Measurements from ENCODE around the gene MYEOV. TPM values are rescaled to one million over a fixed set of nuclear protein-coding genes. Genes with fewer than 3 reads are reported as not detected.

The MYEOV gene
- total RNA-seq, 4 donors from 2014 or later = 0.55 to 1.1 TPM; not detected in 2

DNA sequence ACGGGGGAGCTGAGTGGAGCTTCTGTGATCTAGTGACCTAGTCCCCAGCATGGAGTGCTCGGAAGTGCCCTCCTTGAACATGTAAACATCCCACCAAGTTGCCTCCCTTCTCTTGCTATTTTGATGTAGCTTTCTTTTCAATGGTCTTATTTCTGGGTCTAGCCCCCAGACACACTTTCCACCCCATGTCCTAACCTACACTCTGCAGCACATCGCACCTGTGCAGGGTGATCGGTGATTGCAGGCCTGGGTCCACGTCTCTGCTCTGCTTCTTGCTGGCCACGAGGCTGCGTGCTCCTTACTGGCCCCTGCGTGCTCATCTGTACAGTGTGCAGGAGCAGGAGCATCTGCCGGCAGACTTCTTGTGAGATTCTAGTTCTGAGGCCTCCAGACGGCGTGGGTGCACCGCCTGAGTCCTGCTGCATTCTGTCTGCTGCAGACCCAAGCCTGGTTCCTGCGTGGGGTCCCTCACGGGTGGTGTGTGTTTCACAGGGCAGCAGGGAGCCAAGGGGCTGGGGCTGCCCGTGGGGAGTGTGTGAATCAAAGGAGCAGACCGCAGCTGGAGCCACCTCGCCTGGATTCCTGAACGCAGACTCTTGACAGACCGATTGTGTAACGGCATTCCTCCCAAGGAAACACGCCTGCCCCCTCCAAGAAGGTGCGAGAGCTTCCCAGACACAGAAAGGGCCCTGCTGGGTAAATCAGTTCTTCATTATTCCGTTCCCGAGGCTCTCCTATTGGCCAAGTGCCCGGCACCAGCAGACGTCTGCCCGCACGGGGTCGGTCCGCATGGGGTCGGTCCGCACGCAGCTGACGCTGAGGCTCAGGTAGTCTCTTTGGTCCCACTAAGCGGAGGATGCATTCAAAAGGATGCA lies 44.4 kb upstream of the MYEOV start:
- TF ChIP-seq, protein P1, sequence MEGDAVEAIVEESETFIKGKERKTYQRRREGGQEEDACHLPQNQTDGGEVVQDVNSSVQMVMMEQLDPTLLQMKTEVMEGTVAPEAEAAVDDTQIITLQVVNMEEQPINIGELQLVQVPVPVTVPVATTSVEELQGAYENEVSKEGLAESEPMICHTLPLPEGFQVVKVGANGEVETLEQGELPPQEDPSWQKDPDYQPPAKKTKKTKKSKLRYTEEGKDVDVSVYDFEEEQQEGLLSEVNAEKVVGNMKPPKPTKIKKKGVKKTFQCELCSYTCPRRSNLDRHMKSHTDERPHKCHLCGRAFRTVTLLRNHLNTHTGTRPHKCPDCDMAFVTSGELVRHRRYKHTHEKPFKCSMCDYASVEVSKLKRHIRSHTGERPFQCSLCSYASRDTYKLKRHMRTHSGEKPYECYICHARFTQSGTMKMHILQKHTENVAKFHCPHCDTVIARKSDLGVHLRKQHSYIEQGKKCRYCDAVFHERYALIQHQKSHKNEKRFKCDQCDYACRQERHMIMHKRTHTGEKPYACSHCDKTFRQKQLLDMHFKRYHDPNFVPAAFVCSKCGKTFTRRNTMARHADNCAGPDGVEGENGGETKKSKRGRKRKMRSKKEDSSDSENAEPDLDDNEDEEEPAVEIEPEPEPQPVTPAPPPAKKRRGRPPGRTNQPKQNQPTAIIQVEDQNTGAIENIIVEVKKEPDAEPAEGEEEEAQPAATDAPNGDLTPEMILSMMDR (IDR thresholded peaks at IDR 0.05) = no peak
- TF ChIP-seq POLR2AphosphoS5 (IDR thresholded peaks at IDR 0.05) (no peak), EP300 (IDR thresholded peaks at IDR 0.05; ENCODE audit: low read depth) (no peak), POLR2A (IDR thresholded peaks at IDR 0.05) (no peak)
- no peak for DNase-seq
- Histone ChIP-seq H3K27me3 (no peaks in the 10 kb centered on the region), H3K27ac (no peak overlapping the region), H3K4me1 (no peaks in the 10 kb centered on the region), H3K4me3 (no peak overlapping the region), H3K36me3 (no peaks in the 10 kb centered on the region), H3K9me3 (peaks cover 5 to 7% of the 10 kb centered on the region in 2 donors)
- in situ Hi-C loops (cut with MboI; ENCODE audit: low pct_ligation_motif_present in 1 of 4, low pct_unique_long_range_greater_than_20kb in 1 of 4, low sequenced_read_pairs in 3 of 4) = loop anchor here in 1 of 4 donors (25.0 kb wide), 1 partner anchor 112 kb away; no protein-coding TSS in a partner anchor
- intact Hi-C loops (cut with DNase I; ENCODE audit: low total_unique reads) = no loop called here
- WGBS, 2 donors (ENCODE audit: low coverage in 1 of 2) = 65 to 75% methylated on average over 4 to 29 of the region's 35 CpGs

DNA sequence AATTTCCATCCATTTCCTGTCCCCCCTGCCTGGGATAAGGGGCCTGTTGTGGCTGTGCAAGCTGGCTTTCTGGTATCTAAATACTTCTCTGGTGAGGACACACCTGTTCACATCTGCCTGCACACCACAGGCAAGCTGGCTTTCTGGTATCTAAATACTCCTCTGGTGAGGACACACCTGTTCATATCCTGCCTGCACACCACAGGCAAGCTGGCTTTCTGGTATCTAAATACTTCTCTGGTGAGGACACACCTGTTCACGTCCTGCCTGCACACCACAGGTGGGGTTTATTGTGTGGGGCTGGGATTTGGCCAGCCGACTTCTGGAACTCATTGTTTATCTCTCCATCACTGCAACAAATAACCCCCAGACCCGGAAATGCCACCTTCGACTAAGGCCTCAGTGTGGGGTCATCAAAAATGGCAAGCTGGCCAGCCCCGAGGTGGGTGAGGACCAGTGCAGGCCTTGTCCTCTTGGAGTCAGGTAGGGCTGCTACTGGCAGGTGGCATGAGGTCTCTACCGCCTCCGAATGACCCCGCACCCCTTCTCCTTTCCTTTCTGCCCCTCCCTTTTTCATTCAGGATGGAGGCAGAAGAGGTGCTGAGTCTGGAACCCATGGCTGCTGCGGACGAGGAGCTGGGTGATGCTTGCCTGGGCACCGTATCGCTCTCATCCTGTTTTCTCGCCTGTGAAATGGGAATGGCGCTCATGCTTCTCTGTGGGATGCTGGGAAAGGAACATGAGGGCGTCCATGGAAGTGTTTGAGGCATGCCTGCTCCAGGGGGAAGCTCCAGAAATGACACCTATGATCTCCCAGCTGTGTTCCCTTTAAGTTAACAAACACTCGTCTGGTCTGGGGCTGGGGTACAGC lies 43.5 kb upstream of the MYEOV start:
- Histone ChIP-seq H3K4me1 (no peaks in the 10 kb centered on the region), H3K36me3 (no peaks in the 10 kb centered on the region), H3K4me3 (no peak overlapping the region), H3K9me3 (peaks cover 5 to 7% of the 10 kb centered on the region in 2 donors), H3K27ac (no peak overlapping the region), H3K27me3 (no peaks in the 10 kb centered on the region)
- TF ChIP-seq POLR2AphosphoS5 (IDR thresholded peaks at IDR 0.05) = peak in 1 of 3 donors; percentile 24
- TF ChIP-seq POLR2A (IDR thresholded peaks at IDR 0.05) = no peak
- TF ChIP-seq EP300 (IDR thresholded peaks at IDR 0.05; ENCODE audit: low read depth) = no peak
- TF ChIP-seq, protein P1 (IDR thresholded peaks at IDR 0.05) = no peak
- intact Hi-C loops (cut with DNase I; ENCODE audit: low total_unique reads) = no loop called here
- 66 to 74% methylated on average over 7 to 16 of the region's 16 CpGs for WGBS, 2 donors (ENCODE audit: low coverage in 1 of 2)
- DNase-seq = no peak
- in situ Hi-C loops (cut with MboI; ENCODE audit: low pct_ligation_motif_present in 1 of 4, low pct_unique_long_range_greater_than_20kb in 1 of 4, low sequenced_read_pairs in 3 of 4) = no loop called here

DNA sequence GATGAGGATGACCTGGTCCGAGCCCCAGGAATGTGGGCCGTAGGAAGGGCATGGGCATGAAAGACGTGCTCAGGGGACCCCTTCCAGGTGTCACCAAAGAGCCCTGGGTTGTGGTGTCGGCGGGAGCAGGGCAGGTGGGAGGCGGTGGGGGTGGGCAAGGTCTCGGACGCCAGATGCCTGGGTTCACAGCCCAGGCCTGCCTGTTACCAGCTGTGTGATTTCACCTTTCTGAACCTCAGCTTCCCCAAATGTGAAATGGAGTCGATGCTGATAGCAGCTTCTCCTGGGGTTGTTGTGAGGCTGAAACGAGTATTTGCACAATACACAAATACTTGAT lies 42.9 kb upstream of the MYEOV start:
- intact Hi-C loops (cut with DNase I; ENCODE audit: low total_unique reads) = no loop called here
- Histone ChIP-seq H3K9me3 (peaks cover 5 to 7% of the 10 kb centered on the region in 2 donors), H3K36me3 (no peaks in the 10 kb centered on the region), H3K4me1 (no peaks in the 10 kb centered on the region), H3K4me3 (no peak overlapping the region), H3K27ac (no peak overlapping the region), H3K27me3 (no peaks in the 10 kb centered on the region)
- in situ Hi-C loops (cut with MboI; ENCODE audit: low pct_ligation_motif_present in 1 of 4, low pct_unique_long_range_greater_than_20kb in 1 of 4, low sequenced_read_pairs in 3 of 4) = no loop called here
- 89 to 90% methylated on average over 2 to 10 of the region's 10 CpGs for WGBS, 2 donors (ENCODE audit: low coverage in 1 of 2)
- TF ChIP-seq POLR2AphosphoS5 (IDR thresholded peaks at IDR 0.05) (no peak), POLR2A (IDR thresholded peaks at IDR 0.05) (no peak), EP300 (IDR thresholded peaks at IDR 0.05; ENCODE audit: low read depth) (no peak)
- TF ChIP-seq, protein P1 (IDR thresholded peaks at IDR 0.05) = no peak
- no peak for DNase-seq

All from transverse colon (tissue), 4 donors.